ENCODE results near the gene SGK1.

DNA sequence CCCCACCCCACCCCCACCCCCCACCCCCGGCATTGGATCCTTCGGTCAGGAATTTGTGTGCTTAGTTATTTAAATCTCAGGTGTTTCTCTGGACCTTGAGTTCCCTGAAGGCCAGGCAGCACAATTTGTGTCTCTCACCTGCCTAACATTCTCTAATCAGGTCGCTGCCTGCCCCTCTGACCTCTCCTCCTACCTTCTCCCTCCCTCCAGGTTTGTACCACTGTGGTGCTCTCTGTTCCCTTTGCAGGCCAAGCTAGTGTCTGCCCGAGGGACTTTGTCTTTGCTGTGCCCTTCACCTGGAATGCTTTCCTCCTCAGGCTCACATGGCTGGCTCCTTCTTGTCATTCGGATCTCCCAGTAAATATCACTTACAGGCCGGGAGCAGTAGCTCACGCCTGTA, 134.1 kb downstream of the SGK1 start:
- TF ChIP-seq, protein P1, sequence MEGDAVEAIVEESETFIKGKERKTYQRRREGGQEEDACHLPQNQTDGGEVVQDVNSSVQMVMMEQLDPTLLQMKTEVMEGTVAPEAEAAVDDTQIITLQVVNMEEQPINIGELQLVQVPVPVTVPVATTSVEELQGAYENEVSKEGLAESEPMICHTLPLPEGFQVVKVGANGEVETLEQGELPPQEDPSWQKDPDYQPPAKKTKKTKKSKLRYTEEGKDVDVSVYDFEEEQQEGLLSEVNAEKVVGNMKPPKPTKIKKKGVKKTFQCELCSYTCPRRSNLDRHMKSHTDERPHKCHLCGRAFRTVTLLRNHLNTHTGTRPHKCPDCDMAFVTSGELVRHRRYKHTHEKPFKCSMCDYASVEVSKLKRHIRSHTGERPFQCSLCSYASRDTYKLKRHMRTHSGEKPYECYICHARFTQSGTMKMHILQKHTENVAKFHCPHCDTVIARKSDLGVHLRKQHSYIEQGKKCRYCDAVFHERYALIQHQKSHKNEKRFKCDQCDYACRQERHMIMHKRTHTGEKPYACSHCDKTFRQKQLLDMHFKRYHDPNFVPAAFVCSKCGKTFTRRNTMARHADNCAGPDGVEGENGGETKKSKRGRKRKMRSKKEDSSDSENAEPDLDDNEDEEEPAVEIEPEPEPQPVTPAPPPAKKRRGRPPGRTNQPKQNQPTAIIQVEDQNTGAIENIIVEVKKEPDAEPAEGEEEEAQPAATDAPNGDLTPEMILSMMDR (IDR thresholded peaks at IDR 0.05) = no peak
- TF ChIP-seq POLR2A (IDR thresholded peaks at IDR 0.05) (no peak), EP300 (IDR thresholded peaks at IDR 0.05; ENCODE audit: low read depth) (no peak)
